MM.1S (cell line): ENCODE measurements around the gene VPS13C.
A peak's percentile ranks its signal among the peaks of the same experiment; 100 is the strongest.

ENCODE experiments used
- DNase-seq: peaks from one replicate; pipeline ENCODE4 v3.0.0-alpha.2; 2015
- H2AFZ ChIP-seq: fragments of 300-600 bp; sonication (generic); 2 replicates; pipeline ENCODE4 v1.6.0; 2016; ENCODE audit warnings: antibody characterized with exemption, low read length
- H3F3A ChIP-seq: fragments of 300-600 bp; sonication (generic); 2 replicates; pipeline ENCODE4 v1.6.1; 2016; ENCODE audit warnings: mild to moderate bottlenecking, antibody characterized with exemption, low read length, moderate library complexity, mixed read lengths; ENCODE audit not compliant: insufficient read depth
- H3K27ac ChIP-seq: fragments of 300-600 bp; sonication (generic); 2 replicates; pipeline ENCODE4 v1.5.1; 2016; ENCODE audit warnings: mild to moderate bottlenecking, low read length
- H3K27me3 ChIP-seq: fragments of 300-600 bp; sonication (generic); replicated peaks from 2 replicates; pipeline ENCODE4 v1.6.0; 2016; ENCODE audit warnings: low read length; ENCODE audit not compliant: insufficient read depth
- H3K36me3 ChIP-seq: fragments of 300-600 bp; sonication (generic); replicated peaks from 2 replicates; pipeline ENCODE4 v1.6.1; 2016; ENCODE audit warnings: mild to moderate bottlenecking, low read length, mixed read lengths; ENCODE audit not compliant: insufficient read depth
- H3K4me1 ChIP-seq: fragments of 300-600 bp; sonication (generic); 2 replicates; pipeline ENCODE4 v1.6.1; 2016; ENCODE audit warnings: low read length, mixed read lengths
- H3K4me2 ChIP-seq: fragments of 300-600 bp; sonication (generic); 2 replicates; pipeline ENCODE4 v1.6.0; 2016; ENCODE audit warnings: low read depth, low read length
- H3K4me3 ChIP-seq: fragments of 300-600 bp; sonication (generic); 2 replicates; pipeline ENCODE4 v1.5.1; 2016; ENCODE audit warnings: low read length, mixed read lengths
- H3K79me2 ChIP-seq: fragments of 300-600 bp; sonication (generic); 2 replicates; pipeline ENCODE4 v1.6.1; 2016; ENCODE audit warnings: mixed run types, low read length, mixed read lengths
- H3K9ac ChIP-seq: fragments of 300-600 bp; sonication (generic); 2 replicates; pipeline ENCODE4 v1.6.1; 2016; ENCODE audit warnings: low read length, mixed read lengths
- H3K9me2 ChIP-seq: fragments of 300-600 bp; sonication (generic); replicated peaks from 2 replicates; pipeline ENCODE4 v1.6.1; 2016; ENCODE audit warnings: mild to moderate bottlenecking, low read length, mixed read lengths; ENCODE audit not compliant: insufficient read depth
- H3K9me3 ChIP-seq: fragments of 300-600 bp; sonication (generic); replicated peaks from 2 replicates; pipeline ENCODE4 v1.6.1; 2016; ENCODE audit warnings: mild to moderate bottlenecking, low read length, mixed read lengths; ENCODE audit not compliant: insufficient read depth
- H4K20me1 ChIP-seq: fragments of 300-600 bp; sonication (generic); 2 replicates; pipeline ENCODE4 v1.6.1; 2016; ENCODE audit warnings: mild to moderate bottlenecking, low read length, moderate library complexity, mixed read lengths; ENCODE audit not compliant: insufficient read depth
- CTCF ChIP-seq: fragments of 300-600 bp; sonication (generic); IDR thresholded peaks from 2 replicates; pipeline ENCODE4 v1.5.1; 2016; ENCODE audit warnings: antibody characterized with exemption, low read length, mixed read lengths
- EZH2 ChIP-seq: fragments of 300-600 bp; sonication (generic); optimal IDR thresholded peaks from 2 replicates; pipeline ENCODE3; 2017; ENCODE audit warnings: low read depth, mild to moderate bottlenecking, antibody characterized with exemption, low read length, mixed read lengths
- EZH2phosphoT487 ChIP-seq: fragments of 300-600 bp; sonication (generic); IDR thresholded peaks from 2 replicates; pipeline ENCODE4 v1.6.1; 2018; ENCODE audit warnings: antibody characterized with exemption, low read length

The VPS13C gene

GRCh38 chr15:62107571-62108121 lies 47.4 kb upstream of the VPS13C start:
- Histone ChIP-seq H4K20me1 (no peaks in the 10 kb centered on the region), H3K36me3 (no peaks in the 10 kb centered on the region), H2AFZ (no peak overlapping the region), H3K27me3 (no peaks in the 10 kb centered on the region), H3K9ac (no peak overlapping the region), H3K4me1 (peaks cover 10% of the 10 kb centered on the region; the same call in 1 of the 2 replicates), H3K9me3 (no peaks in the 10 kb centered on the region), H3K4me3 (no peak overlapping the region), H3K27ac (no peak overlapping the region), H3K79me2 (no peaks in the 10 kb centered on the region), H3K9me2 (no peaks in the 10 kb centered on the region), H3K4me2 (no peak overlapping the region), H3F3A (no peaks in the 10 kb centered on the region; the same call in 1 of the 2 replicates)
- TF ChIP-seq EZH2, result no peak
- no peak for TF ChIP-seq CTCF
- no peak for TF ChIP-seq EZH2phosphoT487
- no peak for DNase-seq

DNA sequence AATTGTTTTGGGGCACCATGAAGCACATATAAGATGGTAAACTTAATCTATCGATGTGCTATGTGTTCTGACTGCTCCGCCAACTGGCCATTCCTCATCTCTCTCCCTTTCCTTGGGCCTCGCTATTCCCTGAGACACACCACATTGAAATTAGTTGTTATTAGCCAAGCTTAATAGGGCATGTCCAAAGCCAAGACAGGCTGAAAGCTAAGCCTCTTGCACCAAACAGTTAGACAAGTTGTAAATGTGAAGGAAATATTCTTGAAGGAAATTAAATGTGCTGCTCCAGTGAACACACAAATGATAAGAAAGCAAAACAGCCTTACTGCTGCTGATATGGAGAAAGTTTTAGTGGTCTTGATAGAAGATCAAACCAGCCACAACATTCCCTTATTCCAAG lies 45.8 kb upstream of the VPS13C start:
- Histone ChIP-seq H4K20me1 (no peaks in the 10 kb centered on the region), H3K4me3 (no peak overlapping the region), H3K9me2 (no peaks in the 10 kb centered on the region), H2AFZ (no peak overlapping the region), H3K9ac (no peak overlapping the region), H3K27ac (no peak overlapping the region), H3K36me3 (no peaks in the 10 kb centered on the region), H3K4me2 (no peak overlapping the region), H3K9me3 (no peaks in the 10 kb centered on the region), H3K79me2 (no peaks in the 10 kb centered on the region), H3F3A (no peaks in the 10 kb centered on the region; the same call in 1 of the 2 replicates), H3K4me1 (peaks cover 10% of the 10 kb centered on the region; the same call in 1 of the 2 replicates), H3K27me3 (no peaks in the 10 kb centered on the region)
- TF ChIP-seq EZH2phosphoT487, result no peak
- no peak for TF ChIP-seq CTCF
- TF ChIP-seq EZH2, result no peak
- no peak for DNase-seq

- Histone ChIP-seq H3K27me3 (no peaks in the 10 kb centered on the region), H3K4me1 (peaks cover 10% of the 10 kb centered on the region; the same call in 1 of the 2 replicates), H3K9ac (no peak overlapping the region), H3K79me2 (no peaks in the 10 kb centered on the region), H3K27ac (peak overlapping the region; percentile 28; the same call in 1 of the 2 replicates), H3K9me3 (no peaks in the 10 kb centered on the region), H4K20me1 (no peaks in the 10 kb centered on the region), H3K36me3 (no peaks in the 10 kb centered on the region), H3K9me2 (no peaks in the 10 kb centered on the region), H3K4me3 (no peak overlapping the region), H2AFZ (peak overlapping the region; percentile 44), H3K4me2 (peak overlapping the region; percentile 43), H3F3A (no peaks in the 10 kb centered on the region; the same call in 1 of the 2 replicates)
- peak; percentile 56 for DNase-seq
- no peak for TF ChIP-seq EZH2phosphoT487
- no peak for TF ChIP-seq EZH2
- TF ChIP-seq CTCF, result no peak
Measured at GRCh38 chr15:62105266-62105665, 45.0 kb upstream of the VPS13C start.
